ENCODE data around the gene INTS14. TPM values are rescaled to one million over a fixed set of nuclear protein-coding genes. Genes with fewer than 3 reads are reported as not detected.

INTS14 gene
- total RNA-seq, 1 donor from 2014 or later, result 24.4 TPM

DNA sequence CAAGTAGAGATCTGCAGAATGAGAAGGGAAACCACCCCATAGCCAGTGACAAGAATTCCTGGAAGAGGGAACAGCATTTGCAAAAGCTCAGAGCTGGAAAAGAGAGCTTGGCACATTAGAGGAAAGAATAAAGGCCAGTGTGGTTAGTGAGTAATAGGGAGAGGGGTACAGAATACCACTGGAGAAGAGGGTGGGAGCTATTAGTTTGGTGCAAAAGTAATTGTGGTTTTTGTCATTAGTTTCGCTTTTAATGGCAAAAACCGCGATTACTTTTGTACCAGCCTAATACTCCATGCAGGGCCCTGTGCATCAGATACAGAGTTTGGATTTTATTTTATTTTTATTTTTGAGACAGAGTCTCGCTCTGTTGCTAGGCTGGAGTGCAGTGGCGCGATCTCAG, 20.6 kb upstream of the INTS14 start:
- Mint-ChIP-seq H3K4me3 (ENCODE audit: unreplicated experiment) (no peak overlapping the region), H3K27me3 (ENCODE audit: low read depth, unreplicated experiment) (no peaks in the 10 kb centered on the region), H3K36me3 (ENCODE audit: low read depth, unreplicated experiment) (peaks cover 4% of the 10 kb centered on the region), H3K4me1 (ENCODE audit: low read depth, unreplicated experiment) (peaks cover 3% of the 10 kb centered on the region), H3K27ac (ENCODE audit: unreplicated experiment) (no peak overlapping the region), H3K9me3 (ENCODE audit: unreplicated experiment) (peaks cover 1% of the 10 kb centered on the region)
- H3K4me2 ChIP-seq (ENCODE audit: low read length), result no peak overlapping the region
- H3K9me3 ChIP-seq (ENCODE audit: insufficient read depth, low read depth, low read length), result no peaks in the 10 kb centered on the region
- H3K4me3 ChIP-seq (ENCODE audit: insufficient read depth, low read depth, low read length), result no peak overlapping the region
- no peaks in the 10 kb centered on the region for H3K36me3 ChIP-seq (ENCODE audit: insufficient read depth, low read length)
- no peak for FAIRE-seq
- H2AFZ ChIP-seq (ENCODE audit: low read depth, low read length), result no peak overlapping the region
- H3K27ac ChIP-seq (ENCODE audit: low read depth, low read length), result no peak overlapping the region
- H3K9ac ChIP-seq (ENCODE audit: low read length), result no peak overlapping the region
- no peaks in the 10 kb centered on the region for H3K79me2 ChIP-seq (ENCODE audit: insufficient read depth, low read length)
- H4K20me1 ChIP-seq (ENCODE audit: insufficient read depth, low read length), result no peaks in the 10 kb centered on the region
- H3K27me3 ChIP-seq (ENCODE audit: insufficient read depth, low read length), result no peaks in the 10 kb centered on the region
- no peaks in the 10 kb centered on the region for H3K4me1 ChIP-seq (ENCODE audit: insufficient read depth, low read length)
- no peak for TF ChIP-seq EZH2 (IDR thresholded peaks at IDR 0.05; ENCODE audit: insufficient read depth, low read length)
- TF ChIP-seq, protein P1, sequence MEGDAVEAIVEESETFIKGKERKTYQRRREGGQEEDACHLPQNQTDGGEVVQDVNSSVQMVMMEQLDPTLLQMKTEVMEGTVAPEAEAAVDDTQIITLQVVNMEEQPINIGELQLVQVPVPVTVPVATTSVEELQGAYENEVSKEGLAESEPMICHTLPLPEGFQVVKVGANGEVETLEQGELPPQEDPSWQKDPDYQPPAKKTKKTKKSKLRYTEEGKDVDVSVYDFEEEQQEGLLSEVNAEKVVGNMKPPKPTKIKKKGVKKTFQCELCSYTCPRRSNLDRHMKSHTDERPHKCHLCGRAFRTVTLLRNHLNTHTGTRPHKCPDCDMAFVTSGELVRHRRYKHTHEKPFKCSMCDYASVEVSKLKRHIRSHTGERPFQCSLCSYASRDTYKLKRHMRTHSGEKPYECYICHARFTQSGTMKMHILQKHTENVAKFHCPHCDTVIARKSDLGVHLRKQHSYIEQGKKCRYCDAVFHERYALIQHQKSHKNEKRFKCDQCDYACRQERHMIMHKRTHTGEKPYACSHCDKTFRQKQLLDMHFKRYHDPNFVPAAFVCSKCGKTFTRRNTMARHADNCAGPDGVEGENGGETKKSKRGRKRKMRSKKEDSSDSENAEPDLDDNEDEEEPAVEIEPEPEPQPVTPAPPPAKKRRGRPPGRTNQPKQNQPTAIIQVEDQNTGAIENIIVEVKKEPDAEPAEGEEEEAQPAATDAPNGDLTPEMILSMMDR (IDR thresholded peaks at IDR 0.05; ENCODE audit: insufficient read depth, low read depth, low read length), result no peak
- no peak for DNase-seq (ENCODE audit: low read depth)

GRCh38 chr15:65630760-65631159, 19.8 kb upstream of the INTS14 start:
- no peak overlapping the region for H3K4me2 ChIP-seq (ENCODE audit: low read length)
- TF ChIP-seq, protein P1 (IDR thresholded peaks at IDR 0.05; ENCODE audit: insufficient read depth, low read depth, low read length), result no peak
- no peak for TF ChIP-seq EZH2 (IDR thresholded peaks at IDR 0.05; ENCODE audit: insufficient read depth, low read length)
- no peaks in the 10 kb centered on the region for H3K36me3 ChIP-seq (ENCODE audit: insufficient read depth, low read length)
- no peak overlapping the region for H3K4me3 ChIP-seq (ENCODE audit: insufficient read depth, low read depth, low read length)
- no peaks in the 10 kb centered on the region for H3K27me3 ChIP-seq (ENCODE audit: insufficient read depth, low read length)
- H4K20me1 ChIP-seq (ENCODE audit: insufficient read depth, low read length), result no peaks in the 10 kb centered on the region
- peaks cover 7% of the 10 kb centered on the region for H3K36me3 Mint-ChIP-seq (ENCODE audit: low read depth, unreplicated experiment)
- H3K27ac ChIP-seq (ENCODE audit: low read depth, low read length), result no peak overlapping the region
- H3K79me2 ChIP-seq (ENCODE audit: insufficient read depth, low read length), result no peaks in the 10 kb centered on the region
- H3K9ac ChIP-seq (ENCODE audit: low read length), result no peak overlapping the region
- peaks cover 1% of the 10 kb centered on the region for H3K9me3 Mint-ChIP-seq (ENCODE audit: unreplicated experiment)
- FAIRE-seq, result no peak
- no peak overlapping the region for H3K4me3 Mint-ChIP-seq (ENCODE audit: unreplicated experiment)
- H3K27ac Mint-ChIP-seq (ENCODE audit: unreplicated experiment), result no peak overlapping the region
- H3K4me1 Mint-ChIP-seq (ENCODE audit: low read depth, unreplicated experiment), result peaks cover 3% of the 10 kb centered on the region
- no peaks in the 10 kb centered on the region for H3K9me3 ChIP-seq (ENCODE audit: insufficient read depth, low read depth, low read length)
- H3K4me1 ChIP-seq (ENCODE audit: insufficient read depth, low read length), result no peaks in the 10 kb centered on the region
- H3K27me3 Mint-ChIP-seq (ENCODE audit: low read depth, unreplicated experiment), result no peaks in the 10 kb centered on the region
- no peak overlapping the region for H2AFZ ChIP-seq (ENCODE audit: low read depth, low read length)
- DNase-seq (ENCODE audit: low read depth), result no peak

DNA sequence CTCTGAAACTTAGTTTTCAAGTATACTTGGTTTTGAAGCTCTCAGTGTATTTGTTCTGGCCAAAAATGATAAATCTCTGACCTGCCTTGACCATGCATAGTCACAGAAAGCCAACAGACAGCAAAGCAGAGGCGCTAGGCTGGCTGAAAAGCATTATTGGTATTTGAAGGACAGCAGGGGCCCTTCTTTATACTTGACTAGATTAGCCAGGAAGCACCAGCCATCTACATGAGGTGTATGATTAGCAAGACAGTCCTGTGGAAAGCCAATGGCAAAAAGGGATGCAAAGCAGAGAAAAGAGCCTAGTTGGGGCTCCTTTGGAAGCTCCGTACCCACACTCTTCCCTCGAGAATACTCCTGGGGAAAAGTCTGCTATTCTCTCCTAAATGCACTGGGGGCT, 18.6 kb upstream of the INTS14 start:
- DNase-seq (ENCODE audit: low read depth) (no peak), FAIRE-seq (no peak)
- Mint-ChIP-seq H3K9me3 (ENCODE audit: unreplicated experiment) (peaks cover 5% of the 10 kb centered on the region), H3K27ac (ENCODE audit: unreplicated experiment) (no peak overlapping the region), H3K4me1 (ENCODE audit: low read depth, unreplicated experiment) (peaks cover 3% of the 10 kb centered on the region), H3K4me3 (ENCODE audit: unreplicated experiment) (no peak overlapping the region), H3K36me3 (ENCODE audit: low read depth, unreplicated experiment) (peaks cover 17% of the 10 kb centered on the region), H3K27me3 (ENCODE audit: low read depth, unreplicated experiment) (no peaks in the 10 kb centered on the region)
- Histone ChIP-seq H3K27ac (ENCODE audit: low read depth, low read length) (no peak overlapping the region), H3K9ac (ENCODE audit: low read length) (no peak overlapping the region), H3K79me2 (ENCODE audit: insufficient read depth, low read length) (no peaks in the 10 kb centered on the region), H2AFZ (ENCODE audit: low read depth, low read length) (no peak overlapping the region), H3K4me2 (ENCODE audit: low read length) (no peak overlapping the region), H3K9me3 (ENCODE audit: insufficient read depth, low read depth, low read length) (no peaks in the 10 kb centered on the region), H3K4me3 (ENCODE audit: insufficient read depth, low read depth, low read length) (no peak overlapping the region), H3K4me1 (ENCODE audit: insufficient read depth, low read length) (no peaks in the 10 kb centered on the region), H4K20me1 (ENCODE audit: insufficient read depth, low read length) (no peaks in the 10 kb centered on the region), H3K36me3 (ENCODE audit: insufficient read depth, low read length) (no peaks in the 10 kb centered on the region), H3K27me3 (ENCODE audit: insufficient read depth, low read length) (no peaks in the 10 kb centered on the region)
- TF ChIP-seq EZH2 (IDR thresholded peaks at IDR 0.05; ENCODE audit: insufficient read depth, low read length), result no peak
- TF ChIP-seq, protein P1 (IDR thresholded peaks at IDR 0.05; ENCODE audit: insufficient read depth, low read depth, low read length), result no peak
